ENCODE measurements around the gene CCDC90B. TPM values are rescaled to one million over a fixed set of nuclear protein-coding genes. Genes with fewer than 3 reads are reported as not detected.
A peak's percentile ranks its signal among the peaks of the same experiment; 100 is the strongest.

Gene CCDC90B
- total RNA-seq, 1 donor from 2014 or later: 43.5 TPM

DNA sequence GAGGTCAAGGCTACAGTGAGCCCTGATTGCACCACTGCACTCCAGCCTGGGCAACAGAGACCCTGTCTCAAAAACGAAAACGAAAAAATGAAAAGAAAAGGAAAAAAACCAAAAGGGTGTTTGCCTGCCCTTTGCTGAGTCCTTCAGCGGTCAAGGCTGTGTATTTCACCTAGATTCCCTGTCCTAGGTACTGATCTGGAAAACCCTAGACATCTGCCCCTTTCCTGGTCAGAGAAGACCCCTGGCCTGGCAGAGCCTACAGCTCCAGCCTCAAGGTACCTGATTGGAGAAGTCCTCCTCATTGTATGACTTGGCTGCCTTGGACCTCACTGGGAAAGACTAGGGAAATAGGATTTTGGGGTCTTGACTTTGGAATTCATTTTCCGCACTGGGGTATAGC lies 8.0 kb upstream of the CCDC90B start:
- TF ChIP-seq CTCF (IDR thresholded peaks at IDR 0.05; ENCODE audit: unreplicated experiment): no peak
- H3K27ac Mint-ChIP-seq: no peak overlapping the region
- no peak for DNase-seq (ENCODE audit: low spot score in 2 of 2, unreplicated experiment in 2 of 2)
- H3K27me3 Mint-ChIP-seq (ENCODE audit: low read depth): peaks cover 2% of the 10 kb centered on the region
- peaks cover 4% of the 10 kb centered on the region for H3K4me1 Mint-ChIP-seq
- H3K4me3 Mint-ChIP-seq: no peak overlapping the region
- no peaks in the 10 kb centered on the region for H3K9me3 Mint-ChIP-seq
- no peaks in the 10 kb centered on the region for H3K36me3 Mint-ChIP-seq

DNA sequence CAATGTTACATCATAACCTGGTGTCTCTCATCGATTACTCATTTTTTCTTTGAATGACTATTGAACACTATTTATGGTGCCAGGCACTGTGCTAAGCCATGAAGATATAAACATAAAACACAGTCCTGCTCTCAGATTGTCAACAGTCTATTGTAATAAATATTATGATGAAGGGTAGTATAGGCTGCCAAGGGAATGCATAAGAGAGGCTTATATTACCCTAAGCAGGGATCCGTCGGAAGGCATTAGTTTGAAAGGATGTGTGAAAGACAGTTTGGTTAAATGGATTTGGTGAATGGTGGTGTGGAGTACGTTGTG lies 7.2 kb upstream of the CCDC90B start:
- TF ChIP-seq CTCF (IDR thresholded peaks at IDR 0.05; ENCODE audit: unreplicated experiment): no peak
- H3K36me3 Mint-ChIP-seq: no peaks in the 10 kb centered on the region
- H3K4me3 Mint-ChIP-seq: no peak overlapping the region
- H3K9me3 Mint-ChIP-seq: no peaks in the 10 kb centered on the region
- no peak for DNase-seq (ENCODE audit: low spot score in 2 of 2, unreplicated experiment in 2 of 2)
- peaks cover 4% of the 10 kb centered on the region for H3K4me1 Mint-ChIP-seq
- peaks cover 2% of the 10 kb centered on the region for H3K27me3 Mint-ChIP-seq (ENCODE audit: low read depth)
- H3K27ac Mint-ChIP-seq: no peak overlapping the region

GRCh38 chr11:83292709-83293456 lies 6.7 kb upstream of the CCDC90B start:
- peaks cover 4% of the 10 kb centered on the region for H3K4me1 Mint-ChIP-seq
- no peak overlapping the region for H3K27ac Mint-ChIP-seq
- H3K27me3 Mint-ChIP-seq (ENCODE audit: low read depth): peaks cover 2% of the 10 kb centered on the region
- no peaks in the 10 kb centered on the region for H3K9me3 Mint-ChIP-seq
- no peak for DNase-seq (ENCODE audit: low spot score in 2 of 2, unreplicated experiment in 2 of 2)
- peak overlapping the region; percentile 28 for H3K4me3 Mint-ChIP-seq
- H3K36me3 Mint-ChIP-seq: no peaks in the 10 kb centered on the region
- peak; percentile 74 for TF ChIP-seq CTCF (IDR thresholded peaks at IDR 0.05; ENCODE audit: unreplicated experiment)

DNA sequence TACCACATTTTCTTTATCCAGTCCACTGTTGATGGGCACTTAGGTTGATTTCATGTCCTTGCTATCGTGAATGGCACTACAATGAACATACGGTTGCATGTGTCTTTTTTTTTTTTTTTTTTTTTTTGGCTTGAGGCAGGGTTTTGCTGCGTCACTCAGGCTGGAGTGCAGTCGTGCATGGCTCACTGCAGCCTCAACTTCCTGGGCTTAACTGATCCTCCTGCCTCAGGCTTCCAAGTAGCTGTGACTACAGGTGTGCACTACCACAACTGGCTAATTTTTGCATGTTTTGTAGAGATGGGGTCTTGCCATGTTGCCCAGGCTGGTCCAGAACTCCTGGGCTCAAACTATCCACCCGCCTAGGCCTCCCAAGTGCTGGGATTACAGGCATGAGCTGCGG lies 1.5 kb upstream of the CCDC90B start:
- TF ChIP-seq CTCF (IDR thresholded peaks at IDR 0.05; ENCODE audit: unreplicated experiment): no peak
- Mint-ChIP-seq H3K4me3 (no peak overlapping the region), H3K27ac (no peak overlapping the region), H3K27me3 (ENCODE audit: low read depth) (no peaks in the 10 kb centered on the region), H3K4me1 (peaks cover 29% of the 10 kb centered on the region), H3K36me3 (no peaks in the 10 kb centered on the region), H3K9me3 (peaks cover 3% of the 10 kb centered on the region)
- no peak for DNase-seq (ENCODE audit: low spot score in 2 of 2, unreplicated experiment in 2 of 2)

DNA sequence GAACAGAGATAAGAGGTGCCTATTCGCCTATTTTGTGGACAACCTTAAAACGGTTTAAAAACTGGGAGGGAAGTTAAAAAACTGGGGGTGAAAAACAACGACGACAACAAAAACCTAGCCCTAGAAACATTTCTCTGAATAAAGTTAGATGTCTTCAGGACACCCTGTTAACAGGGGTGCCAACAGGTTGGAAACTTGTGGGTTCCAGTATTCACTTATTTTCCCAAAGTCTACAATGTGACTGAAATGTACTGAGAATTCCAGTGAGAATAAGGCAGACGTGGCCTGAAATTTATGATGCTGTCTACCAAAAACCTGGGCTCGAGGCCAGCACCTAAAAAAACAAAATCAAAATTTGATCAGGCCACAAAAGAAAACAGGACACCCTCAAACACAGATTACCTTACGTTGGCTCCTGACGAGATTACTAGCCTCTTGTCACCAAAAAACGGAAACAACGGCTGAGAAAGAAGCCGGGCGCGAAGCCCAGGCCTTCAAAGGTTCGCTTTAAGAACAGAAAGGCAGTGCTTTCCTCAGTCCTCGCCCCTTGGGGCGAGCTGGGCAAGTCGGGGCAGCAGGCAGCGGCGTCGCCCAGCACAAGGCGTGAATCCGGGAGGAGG lies 906 bp downstream of the CCDC90B start:
- Mint-ChIP-seq H3K36me3 (no peaks in the 10 kb centered on the region), H3K4me3 (peak overlapping the region; percentile 98), H3K9me3 (peaks cover 3% of the 10 kb centered on the region), H3K27ac (peak overlapping the region; percentile 99), H3K4me1 (peaks cover 42% of the 10 kb centered on the region), H3K27me3 (ENCODE audit: low read depth) (no peaks in the 10 kb centered on the region)
- TF ChIP-seq CTCF (IDR thresholded peaks at IDR 0.05; ENCODE audit: unreplicated experiment): no peak
- no peak for DNase-seq (ENCODE audit: low spot score in 2 of 2, unreplicated experiment in 2 of 2)
